AG04450 (cell line): ENCODE measurements around the gene SARDH. TPM values are rescaled to one million over a fixed set of nuclear protein-coding genes. Genes with fewer than 3 reads are reported as not detected.

ENCODE experiments used
- CTCF ChIA-PET: fragments of 300-600, 350-600 bp; formaldehyde crosslinking; extraction: SDS; loops from one replicate; lab custom pipeline; 2022; ENCODE audit warnings: antibody characterized with exemption, inconsistent platforms; lab: Charles Lee
- POLR2A ChIA-PET: fragments of 350-600 bp; formaldehyde crosslinking; extraction: SDS; loops from one replicate; lab custom pipeline; 2021; ENCODE audit warnings: antibody characterized with exemption, inconsistent platforms; lab: Yijun Ruan, JAX
- DNase-seq: peaks from one replicate; pipeline ENCODE4 v3.0.0-alpha.2; 2011; ENCODE audit warnings: low read depth, low spot score
- H3K27ac ChIP-seq: one replicate; pipeline ENCODE4 v1.5.1; 2012; ENCODE audit warnings: low read depth, low read length, control low read depth
- H3K27me3 ChIP-seq: one replicate; pipeline ENCODE4 v1.6.0; 2012; ENCODE audit warnings: low read length; ENCODE audit not compliant: control insufficient read depth, insufficient read depth
- H3K4me3 ChIP-seq: 2 replicates; pipeline ENCODE4 v1.5.1; 2011; ENCODE audit warnings: mild to moderate bottlenecking, low read depth, low read length, control low read depth
- H3K9me3 ChIP-seq: 2 replicates; pipeline ENCODE4 v1.5.1; 2012; ENCODE audit warnings: low read length; ENCODE audit not compliant: control insufficient read depth, insufficient read depth
- CTCF ChIP-seq: IDR thresholded peaks from 2 replicates; pipeline ENCODE4 v1.5.1; 2011; ENCODE audit warnings: low read depth, low read length, control low read depth, inconsistent platforms
- polyA plus RNA-seq: library from polyadenylated mRNA; depleted of rRNA; stranded (reverse); fragments of >200 nt; gene quantifications from 2 replicates; pipeline ENCODE4 v1.2.3, GENCODE V29; 2011

Gene SARDH
- polyA plus RNA-seq, 1 experiment = 1.3 TPM

DNA sequence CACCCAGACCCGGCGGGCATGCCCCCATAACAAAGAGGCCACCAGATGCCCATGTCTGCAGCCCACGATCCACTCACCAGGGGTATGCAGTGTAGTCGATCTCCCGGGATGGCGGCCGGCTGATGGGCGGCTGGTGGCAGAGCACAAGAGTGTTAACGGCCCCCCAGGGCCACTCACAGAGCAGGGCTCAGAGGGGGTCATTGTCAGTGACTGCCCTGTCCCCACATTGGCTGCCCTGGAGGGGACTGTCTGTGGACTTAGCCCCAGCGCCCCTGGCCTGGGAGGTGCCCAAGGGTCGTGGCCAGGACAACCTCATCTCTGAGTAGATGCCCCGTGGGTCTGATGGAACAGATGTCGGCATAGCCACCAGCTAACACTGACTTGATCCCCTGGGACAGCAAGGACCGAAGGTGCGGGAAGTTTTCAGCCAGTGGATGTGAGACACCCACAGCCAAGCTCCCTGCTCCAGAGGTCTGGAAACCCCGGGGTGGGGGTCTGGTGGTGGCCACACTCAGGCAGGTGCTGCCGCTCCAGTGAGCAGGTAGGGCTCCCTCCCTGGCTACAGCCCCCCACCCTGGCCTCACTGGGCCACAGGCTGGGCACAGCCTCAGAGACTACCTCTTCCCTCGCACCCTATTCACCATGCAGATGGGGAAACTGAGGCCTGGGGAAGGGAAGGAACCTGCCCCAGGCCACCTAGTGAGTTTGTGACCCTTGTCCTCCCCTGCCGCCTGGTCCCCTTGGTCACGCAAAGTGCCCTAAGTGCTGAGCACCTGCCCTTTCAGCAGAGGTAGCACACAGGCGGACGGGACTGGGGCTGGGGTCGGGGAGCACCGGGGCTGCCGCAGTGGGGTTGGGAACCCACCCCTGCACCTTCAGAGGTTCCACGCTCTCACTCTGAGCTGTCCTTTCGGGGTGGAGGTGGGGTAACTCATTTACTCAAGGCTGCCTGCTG, 38.1 kb upstream of the SARDH start:
- no peak for TF ChIP-seq CTCF
- H3K27ac ChIP-seq = no peak overlapping the region
- no peaks in the 10 kb centered on the region for H3K27me3 ChIP-seq
- ChIA-PET CTCF (no interaction called here), POLR2A (no interaction called here)
- H3K9me3 ChIP-seq = peaks cover 22% of the 10 kb centered on the region
- DNase-seq = no peak
- H3K4me3 ChIP-seq = no peak overlapping the region

DNA sequence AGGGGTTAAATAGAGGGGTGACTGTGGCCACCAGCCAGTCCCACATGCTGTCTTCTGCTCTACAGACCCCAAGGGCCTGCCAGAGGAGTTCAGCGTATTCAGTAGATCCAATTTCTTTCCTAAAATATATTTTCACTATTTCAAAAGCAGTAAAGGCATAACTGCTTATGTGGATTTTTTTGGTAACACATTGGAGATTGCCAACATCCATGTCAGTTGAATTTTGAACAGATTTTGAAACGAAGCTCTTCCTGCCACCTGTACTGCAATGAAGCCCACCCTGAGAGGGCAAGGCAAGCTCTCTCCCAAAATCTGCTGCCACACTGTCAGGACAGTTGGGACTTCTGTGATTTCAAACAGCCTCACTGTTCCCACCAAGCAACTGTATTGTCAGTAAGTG, 37.1 kb upstream of the SARDH start:
- no peak for TF ChIP-seq CTCF
- ChIA-PET CTCF (no interaction called here), POLR2A (no interaction called here)
- Histone ChIP-seq H3K4me3 (no peak overlapping the region), H3K9me3 (peaks cover 22% of the 10 kb centered on the region), H3K27ac (no peak overlapping the region), H3K27me3 (no peaks in the 10 kb centered on the region)
- no peak for DNase-seq

DNA sequence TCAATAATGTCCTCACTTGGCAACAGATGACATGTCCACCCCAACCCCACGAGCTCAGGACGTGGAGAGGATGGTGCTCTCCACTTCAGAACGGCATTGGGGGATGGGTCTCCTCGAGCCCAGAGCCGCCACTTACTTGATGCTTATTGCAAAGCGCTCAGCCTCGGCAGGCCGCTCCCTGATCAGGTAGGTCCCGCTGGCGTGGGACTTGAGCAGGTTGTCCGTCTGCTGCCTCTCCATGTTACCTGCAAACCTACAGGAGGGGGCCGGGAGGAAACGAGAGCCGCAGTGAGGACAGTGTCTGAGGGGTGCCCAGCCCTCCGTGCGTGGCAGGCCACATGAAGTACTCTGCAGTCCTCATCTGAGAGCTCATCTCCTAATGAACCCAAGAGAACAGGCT, 36.6 kb upstream of the SARDH start:
- CTCF ChIA-PET = no interaction called here
- no peak for DNase-seq
- H3K4me3 ChIP-seq = no peak overlapping the region
- no peak overlapping the region for H3K27ac ChIP-seq
- no peaks in the 10 kb centered on the region for H3K27me3 ChIP-seq
- peaks cover 22% of the 10 kb centered on the region for H3K9me3 ChIP-seq
- POLR2A ChIA-PET = no interaction called here
- TF ChIP-seq CTCF = no peak

- POLR2A ChIA-PET = no interaction called here
- H3K27ac ChIP-seq = no peak overlapping the region
- no peaks in the 10 kb centered on the region for H3K27me3 ChIP-seq
- no peak for DNase-seq
- TF ChIP-seq CTCF = no peak
- CTCF ChIA-PET = interaction anchor here (0.9 to 1.3 kb wide), 3 partner anchors 9 to 220 kb away, joined by 3 to 7 read pairs (median 3); no protein-coding TSS in a partner anchor
- no peak overlapping the region for H3K4me3 ChIP-seq
- peaks cover 22% of the 10 kb centered on the region for H3K9me3 ChIP-seq
These were observed 35.9 kb upstream of the SARDH start for GRCh38 chr9:133773889-133774655.

GRCh38 chr9:133772581-133772980, 34.4 kb upstream of the SARDH start:
- TF ChIP-seq CTCF = no peak
- H3K4me3 ChIP-seq = no peak overlapping the region
- H3K27me3 ChIP-seq = no peaks in the 10 kb centered on the region
- POLR2A ChIA-PET = no interaction called here
- H3K27ac ChIP-seq = no peak overlapping the region
- H3K9me3 ChIP-seq = peaks cover 32% of the 10 kb centered on the region
- DNase-seq = no peak
- CTCF ChIA-PET = interaction anchor here (1.1 kb wide), 1 partner anchor 10 kb away, joined by 4 read pairs; no protein-coding TSS in a partner anchor
